DOHH2 (cell line): ENCODE measurements around the gene GBP2.

Experiments
- H3F3A ChIP-seq: fragments of 200-600 bp; sonication (generic), shearing (Covaris generic); 2 replicates; pipeline ENCODE4 v1.6.0; 2016; ENCODE audit warnings: antibody characterized with exemption, mild to moderate bottlenecking; ENCODE audit not compliant: control insufficient read depth, insufficient read depth
- H3K27ac ChIP-seq: fragments of 200-600 bp; sonication (generic); 2 replicates; pipeline ENCODE4 v1.5.1; 2014; ENCODE audit warnings: low read depth, mild to moderate bottlenecking, low read length, moderate library complexity
- H3K27me3 ChIP-seq: fragments of 200-600 bp; sonication (generic); 2 replicates; pipeline ENCODE4 v1.6.1; 2014; ENCODE audit warnings: mild to moderate bottlenecking, low read length, mixed read lengths; ENCODE audit not compliant: control insufficient read depth
- H3K36me3 ChIP-seq: fragments of 200-600 bp; sonication (generic); 2 replicates; pipeline ENCODE4 v1.6.1; 2014; ENCODE audit warnings: mild to moderate bottlenecking, low read length, moderate library complexity, mixed read lengths; ENCODE audit not compliant: control insufficient read depth
- H3K4me1 ChIP-seq: fragments of 200-600 bp; sonication (generic); 2 replicates; pipeline ENCODE4 v1.6.1; 2014; ENCODE audit warnings: mild to moderate bottlenecking, low read length, mixed read lengths; ENCODE audit not compliant: control insufficient read depth
- H3K4me2 ChIP-seq: fragments of 200-600 bp; sonication (generic); 2 replicates; pipeline ENCODE4 v1.6.0; 2014; ENCODE audit warnings: mild to moderate bottlenecking, low read length, moderate library complexity
- H3K4me3 ChIP-seq: fragments of 200-600 bp; sonication (generic); 2 replicates; pipeline ENCODE4 v1.5.1; 2014; ENCODE audit warnings: mild to moderate bottlenecking, low read length, mixed read lengths
- H3K79me2 ChIP-seq: fragments of 200-600 bp; sonication (generic); 2 replicates; pipeline ENCODE4 v1.6.1; 2014; ENCODE audit warnings: mild to moderate bottlenecking, low read length, mixed read lengths; ENCODE audit not compliant: control insufficient read depth
- H3K9me2 ChIP-seq: fragments of 200-600 bp; sonication (generic); replicated peaks from 2 replicates; pipeline ENCODE4 v1.6.1; 2014; ENCODE audit warnings: mild to moderate bottlenecking, low read length, mixed read lengths; ENCODE audit not compliant: control insufficient read depth
- H3K9me3 ChIP-seq: fragments of 200-600 bp; sonication (generic); 2 replicates; pipeline ENCODE4 v1.6.1; 2014; ENCODE audit warnings: antibody characterized with exemption, low read length, mixed read lengths; ENCODE audit not compliant: control insufficient read depth, insufficient read depth
- H4K20me1 ChIP-seq: fragments of 200-600 bp; sonication (generic); 2 replicates; pipeline ENCODE4 v1.6.0; 2014; ENCODE audit warnings: low read depth, mild to moderate bottlenecking, antibody characterized with exemption, low read length, moderate library complexity; ENCODE audit not compliant: control insufficient read depth, insufficient read depth
- CTCF ChIP-seq: fragments of 200-600 bp; sonication (generic); IDR thresholded peaks from one replicate; pipeline ENCODE4 v1.5.1; 2014; ENCODE audit warnings: antibody characterized with exemption, mild to moderate bottlenecking, low read depth, low read length; ENCODE audit not compliant: poor library complexity, severe bottlenecking
- EZH2phosphoT487 ChIP-seq: fragments of 200-600 bp; sonication (generic); IDR thresholded peaks from 2 replicates; pipeline ENCODE4 v1.6.1; 2017; ENCODE audit warnings: borderline replicate concordance, mild to moderate bottlenecking, antibody characterized with exemption, low read length, moderate library complexity, mixed read lengths

GBP2 gene

GRCh38 chr1:89112871-89113613 is 12.9 kb downstream of the GBP2 start:
- no peak for TF ChIP-seq EZH2phosphoT487
- no peak for TF ChIP-seq CTCF
- H4K20me1 ChIP-seq, result no peaks in the 10 kb centered on the region

GRCh38 chr1:89104687-89105086 is 21.2 kb downstream of the GBP2 start:
- Histone ChIP-seq H3K36me3 (no peaks in the 10 kb centered on the region), H4K20me1 (no peaks in the 10 kb centered on the region), H3K9me2 (no peaks in the 10 kb centered on the region), H3F3A (no peaks in the 10 kb centered on the region), H3K4me2 (no peak overlapping the region), H3K27ac (no peak overlapping the region), H3K27me3 (no peaks in the 10 kb centered on the region), H3K79me2 (no peaks in the 10 kb centered on the region), H3K4me3 (no peak overlapping the region), H3K4me1 (no peaks in the 10 kb centered on the region), H3K9me3 (no peaks in the 10 kb centered on the region)
- TF ChIP-seq EZH2phosphoT487 (no peak), CTCF (no peak)

More at GRCh38 chr1:89112871-89113613, 12.9 kb downstream of the GBP2 start:
- Histone ChIP-seq H3K27ac (no peak overlapping the region), H3K79me2 (no peaks in the 10 kb centered on the region), H3K9me3 (no peaks in the 10 kb centered on the region), H3K27me3 (no peaks in the 10 kb centered on the region), H3F3A (no peaks in the 10 kb centered on the region), H3K4me2 (no peak overlapping the region), H3K36me3 (no peaks in the 10 kb centered on the region), H3K9me2 (no peaks in the 10 kb centered on the region), H3K4me1 (no peaks in the 10 kb centered on the region), H3K4me3 (no peak overlapping the region)

GRCh38 chr1:89104147-89104546 is 21.8 kb downstream of the GBP2 start:
- no peak for TF ChIP-seq CTCF
- Histone ChIP-seq H3K27me3 (no peaks in the 10 kb centered on the region), H3K9me3 (no peaks in the 10 kb centered on the region), H4K20me1 (no peaks in the 10 kb centered on the region), H3K4me3 (no peak overlapping the region), H3F3A (no peaks in the 10 kb centered on the region), H3K36me3 (no peaks in the 10 kb centered on the region), H3K79me2 (no peaks in the 10 kb centered on the region), H3K4me2 (no peak overlapping the region), H3K9me2 (no peaks in the 10 kb centered on the region), H3K4me1 (no peaks in the 10 kb centered on the region), H3K27ac (no peak overlapping the region)
